B cell (primary cell): Measurements from ENCODE around the gene ATP5PB. TPM values are rescaled to one million over a fixed set of nuclear protein-coding genes. Genes with fewer than 3 reads are reported as not detected.

Experiments used
- ATAC-seq: fragments of 200-7000 bp; cut with Tn5 transposase; one replicate; pipeline ENCODE4 v1.10.0; 2021; ENCODE audit warnings: low read depth, mild to moderate bottlenecking, moderate number of reproducible peaks, moderate library complexity
- CTCF ChIA-PET: fragments of 350-600 bp; sonication (Branson Sonifier 250); formaldehyde crosslinking; loops from one replicate; lab custom pipeline; 2021; ENCODE audit warnings: antibody characterized with exemption, inconsistent platforms; lab: Charles Lee
- POLR2A ChIA-PET: fragments of 350-600 bp; sonication (Branson Sonifier 250); formaldehyde crosslinking; loops from one replicate; lab custom pipeline; 2021; ENCODE audit warnings: antibody characterized with exemption; lab: Charles Lee
- DNase-seq: peaks from one replicate; pipeline ENCODE4 v3.0.0; 2013
- H2AFZ ChIP-seq: 2 replicates; pipeline ENCODE4 v1.6.1; 2012; ENCODE audit warnings: mild to moderate bottlenecking, low read depth, low read length; ENCODE audit not compliant: insufficient read depth, poor library complexity, severe bottlenecking
- H3K27ac ChIP-seq, 2 donors: 1 replicate in 1 of 2; 2 replicates in 1 of 2; pipeline ENCODE4 v1.5.1; 2012 to 2013; ENCODE audit warnings: low read length in 2 of 2, mild to moderate bottlenecking in 2 of 2, moderate library complexity in 1 of 2
- H3K27me3 ChIP-seq, 4 experiments: fragments of 200-600 bp in 1 of 4; sonication (generic) in 1 of 4; replicated peaks in 1 of 4; 1 replicate in 2 of 4; 2 replicates in 2 of 4; pipeline versions ENCODE4 v1.6.1 to v1.7.0; 2013 to 2016; ENCODE audit warnings: low read length in 3 of 4, mild to moderate bottlenecking in 2 of 4, mixed read lengths in 1 of 4, moderate library complexity in 1 of 4; ENCODE audit not compliant: insufficient read depth in 4 of 4, control insufficient read depth in 3 of 4; ENCODE audit errors: control extremely low read depth in 1 of 4
- H3K36me3 ChIP-seq, 2 experiments: replicated peaks in 1 of 2; 1 replicate in 1 of 2; 2 replicates in 1 of 2; pipeline versions ENCODE4 v1.6.1 to v1.7.1; 2013; ENCODE audit warnings: low read length in 1 of 2; ENCODE audit not compliant: insufficient read depth in 2 of 2, control insufficient read depth in 1 of 2; ENCODE audit errors: control extremely low read depth in 1 of 2, extremely low read depth in 1 of 2
- H3K4me1 ChIP-seq, 2 donors: fragments of 200-600 bp in 1 of 2; sonication (generic) in 1 of 2; 1 replicate in 1 of 2; 2 replicates in 1 of 2; pipeline versions ENCODE4 v1.5.1 to v1.6.1; 2013 to 2017; ENCODE audit warnings: low read length in 2 of 2; ENCODE audit not compliant: control insufficient read depth in 2 of 2, insufficient read depth in 2 of 2
- H3K4me2 ChIP-seq: replicated peaks from 2 replicates; pipeline ENCODE3; 2012; ENCODE audit warnings: mild to moderate bottlenecking, low read depth, low read length; ENCODE audit not compliant: poor library complexity, severe bottlenecking
- H3K4me3 ChIP-seq, 5 experiments: fragments of 200-600 bp in 1 of 5; sonication (generic) in 1 of 5; 1 replicate in 3 of 5; 2 replicates in 2 of 5; pipeline versions ENCODE4 v1.5.1 to v1.7.0; 2011 to 2016; ENCODE audit warnings: low read length in 4 of 5, mild to moderate bottlenecking in 4 of 5, low read depth in 2 of 5, control low read depth in 1 of 5, moderate library complexity in 1 of 5; ENCODE audit not compliant: insufficient read depth in 1 of 5; ENCODE audit errors: control extremely low read depth in 1 of 5, extremely low read depth in 1 of 5
- H3K79me2 ChIP-seq: fragments of 200-600 bp; sonication (generic); one replicate; pipeline ENCODE4 v1.6.0; 2016; ENCODE audit warnings: low read length; ENCODE audit not compliant: control insufficient read depth, insufficient read depth
- H3K9ac ChIP-seq: fragments of 200-600 bp; sonication (generic); 2 replicates; pipeline ENCODE4 v1.6.1; 2017; ENCODE audit warnings: mild to moderate bottlenecking, low read length, moderate library complexity
- H3K9me3 ChIP-seq, 3 donors: one replicate each; pipeline versions ENCODE4 v1.6.1 to v1.7.1; 2013; ENCODE audit warnings: low read length in 2 of 3; ENCODE audit not compliant: control insufficient read depth in 2 of 3, insufficient read depth in 1 of 3; ENCODE audit errors: control extremely low read depth in 1 of 3
- H4K20me1 ChIP-seq: 2 replicates; pipeline ENCODE4 v1.6.0; 2012; ENCODE audit warnings: mild to moderate bottlenecking, low read length; ENCODE audit not compliant: insufficient read depth, control insufficient read depth, poor library complexity, severe bottlenecking
- H3K27ac Mint-ChIP-seq: one replicate; pipeline ENCODE4 v1.8.0; 2021; ENCODE audit warnings: mixed read lengths
- H3K27me3 Mint-ChIP-seq: one replicate; pipeline ENCODE4 v1.8.0; 2021; ENCODE audit warnings: mixed read lengths
- H3K4me1 Mint-ChIP-seq: one replicate; pipeline ENCODE4 v1.8.0; 2021; ENCODE audit warnings: mixed read lengths
- H3K4me3 Mint-ChIP-seq: one replicate; pipeline ENCODE4 v1.8.0; 2021; ENCODE audit warnings: mixed read lengths
- H3K9me3 Mint-ChIP-seq: one replicate; pipeline ENCODE4 v1.8.0; 2022; ENCODE audit warnings: mixed read lengths; ENCODE audit not compliant: insufficient read depth
- EZH2 ChIP-seq: IDR thresholded peaks from 2 replicates; pipeline ENCODE4 v1.6.1; 2012; ENCODE audit warnings: borderline replicate concordance, low read depth, mild to moderate bottlenecking, moderate library complexity, low read length; ENCODE audit not compliant: insufficient read depth, poor library complexity, severe bottlenecking
- WGBS: methylation state at CpG from one replicate; pipeline ENCODE4 v1.1.5; 2013; ENCODE audit warnings: missing lambda C conversion rate; ENCODE audit not compliant: insufficient coverage; 5-methylcytosine and 5-hydroxymethylcytosine counted together
- intact Hi-C: fragments of 100-400 bp; cut with micrococcal nuclease; formaldehyde crosslinking; loops from one replicate; pipeline ENCODE4 v1.10.0; 2022
- polyA plus RNA-seq: library from polyadenylated mRNA; depleted of rRNA; stranded (reverse); fragments of >200 nt; gene quantifications from 2 replicates; pipeline ENCODE4 v1.2.3, GENCODE V29; 2012
- total RNA-seq, 2 donors: library from RNA; stranded (reverse); fragments of 120-200 nt in 1 of 2; gene quantifications; 1 replicate in 1 of 2; 2 replicates in 1 of 2; pipeline versions ENCODE4 v1.2.3 to v1.2.4, GENCODE V29; 2013 to 2022
- TF ChIP-seq, protein P1 (sequence below): fragments of 200-600 bp; IDR thresholded peaks from one replicate; pipeline ENCODE4 v1.8.0; 2022; ENCODE audit warnings: antibody characterized with exemption, mild to moderate bottlenecking

ATP5PB gene
- total and polyA plus RNA-seq, 2 donors (not counting 1 experiment from before 2014, with no cell fraction given): 81.2 to 110 TPM

DNA sequence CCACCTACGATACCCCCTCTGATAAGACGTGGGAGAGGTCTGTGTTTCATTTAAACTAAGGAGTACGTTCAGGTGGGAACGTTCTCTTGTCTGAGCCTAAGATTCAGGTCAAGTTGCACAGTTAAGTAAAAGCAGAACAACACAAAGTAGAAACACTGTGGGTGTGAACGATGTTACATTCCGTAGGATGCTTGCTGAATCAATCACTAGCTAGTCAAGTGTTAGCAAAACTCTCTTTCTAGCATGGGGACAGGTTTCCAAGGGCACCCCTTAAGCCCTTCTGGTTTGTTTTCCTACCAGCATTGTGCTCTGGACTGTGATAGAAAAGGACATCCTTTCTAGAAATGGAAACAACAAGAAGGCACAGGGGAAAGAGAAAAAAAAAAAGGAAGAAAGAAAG, 37.9 kb downstream of the ATP5PB start:
- intact Hi-C loops: no loop called here
- H3K27me3 ChIP-seq: no peaks in the 10 kb centered on the region
- Mint-ChIP-seq H3K4me3 (no peak overlapping the region), H3K4me1 (peaks cover 15% of the 10 kb centered on the region), H3K9me3 (no peaks in the 10 kb centered on the region), H3K27me3 (no peaks in the 10 kb centered on the region), H3K27ac (no peak overlapping the region)
- H2AFZ ChIP-seq: no peak overlapping the region
- ATAC-seq (no peak), DNase-seq (no peak)
- WGBS: 93% methylated on average over 6 of the region's 6 CpGs
- no peak overlapping the region for H3K4me3 ChIP-seq
- POLR2A ChIA-PET: interaction anchor here (0.8 kb wide), 1 partner anchor 16 kb away, joined by 3 read pairs; the partner anchor contains the start of genes ADORA3 and TMIGD3
- H3K36me3 ChIP-seq: no peaks in the 10 kb centered on the region
- no peak for TF ChIP-seq EZH2
- TF ChIP-seq, protein P1, sequence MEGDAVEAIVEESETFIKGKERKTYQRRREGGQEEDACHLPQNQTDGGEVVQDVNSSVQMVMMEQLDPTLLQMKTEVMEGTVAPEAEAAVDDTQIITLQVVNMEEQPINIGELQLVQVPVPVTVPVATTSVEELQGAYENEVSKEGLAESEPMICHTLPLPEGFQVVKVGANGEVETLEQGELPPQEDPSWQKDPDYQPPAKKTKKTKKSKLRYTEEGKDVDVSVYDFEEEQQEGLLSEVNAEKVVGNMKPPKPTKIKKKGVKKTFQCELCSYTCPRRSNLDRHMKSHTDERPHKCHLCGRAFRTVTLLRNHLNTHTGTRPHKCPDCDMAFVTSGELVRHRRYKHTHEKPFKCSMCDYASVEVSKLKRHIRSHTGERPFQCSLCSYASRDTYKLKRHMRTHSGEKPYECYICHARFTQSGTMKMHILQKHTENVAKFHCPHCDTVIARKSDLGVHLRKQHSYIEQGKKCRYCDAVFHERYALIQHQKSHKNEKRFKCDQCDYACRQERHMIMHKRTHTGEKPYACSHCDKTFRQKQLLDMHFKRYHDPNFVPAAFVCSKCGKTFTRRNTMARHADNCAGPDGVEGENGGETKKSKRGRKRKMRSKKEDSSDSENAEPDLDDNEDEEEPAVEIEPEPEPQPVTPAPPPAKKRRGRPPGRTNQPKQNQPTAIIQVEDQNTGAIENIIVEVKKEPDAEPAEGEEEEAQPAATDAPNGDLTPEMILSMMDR: no peak
- CTCF ChIA-PET: interaction anchor here (0.6 to 14.7 kb wide), 4 partner anchors 12 to 262 kb away, joined by 3 to 276 read pairs (median 4); partner anchors contain the start of genes ADORA3 and TMIGD3
- no peaks in the 10 kb centered on the region for H3K79me2 ChIP-seq
- H3K9ac ChIP-seq: no peak overlapping the region
- no peaks in the 10 kb centered on the region for H4K20me1 ChIP-seq
- no peaks in the 10 kb centered on the region for H3K4me1 ChIP-seq
- no peaks in the 10 kb centered on the region for H3K9me3 ChIP-seq
- H3K27ac ChIP-seq: no peak overlapping the region
- H3K4me2 ChIP-seq: no peak overlapping the region

DNA sequence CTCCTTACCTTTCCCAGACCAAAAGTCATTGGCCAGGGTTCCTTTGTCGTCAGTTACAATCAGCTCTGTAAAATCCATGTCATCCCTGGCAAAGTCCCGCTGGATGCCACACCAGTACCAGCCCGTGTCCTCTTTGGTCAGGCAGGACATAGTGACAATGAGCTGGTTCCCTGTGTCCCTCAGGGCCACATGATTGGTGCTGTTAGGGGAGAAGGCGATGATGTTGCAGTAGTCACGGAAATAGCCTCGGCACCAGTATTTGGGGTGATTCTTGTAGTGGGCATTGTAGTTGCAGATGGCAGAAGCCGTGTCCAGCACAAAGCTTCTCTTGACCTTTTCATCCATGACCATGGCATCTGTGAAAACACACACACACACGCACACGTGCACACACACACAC, 39.4 kb downstream of the ATP5PB start:
- intact Hi-C loops: no loop called here
- no peak for ATAC-seq
- H3K27me3 Mint-ChIP-seq: no peaks in the 10 kb centered on the region
- H3K79me2 ChIP-seq: no peaks in the 10 kb centered on the region
- H3K27ac Mint-ChIP-seq: no peak overlapping the region
- H3K9ac ChIP-seq: no peak overlapping the region
- no peak overlapping the region for H2AFZ ChIP-seq
- ChIA-PET CTCF (interaction anchor here (0.9 to 4.3 kb wide), 8 partner anchors 9 to 268 kb away, joined by 3 to 51 read pairs (median 4); no protein-coding TSS in a partner anchor), POLR2A (no interaction called here)
- DNase-seq: no peak
- no peaks in the 10 kb centered on the region for H3K9me3 ChIP-seq
- H3K4me2 ChIP-seq: no peak overlapping the region
- H3K9me3 Mint-ChIP-seq: no peaks in the 10 kb centered on the region
- TF ChIP-seq EZH2: no peak
- TF ChIP-seq, protein P1: no peak
- no peaks in the 10 kb centered on the region for H3K27me3 ChIP-seq
- peaks cover 14% of the 10 kb centered on the region for H3K4me1 Mint-ChIP-seq
- H3K4me3 Mint-ChIP-seq: no peak overlapping the region
- WGBS: 93% methylated on average over 4 of the region's 9 CpGs
- no peaks in the 10 kb centered on the region for H3K36me3 ChIP-seq
- H3K4me1 ChIP-seq: no peaks in the 10 kb centered on the region
- H4K20me1 ChIP-seq: no peaks in the 10 kb centered on the region
- H3K27ac ChIP-seq: no peak overlapping the region
- no peak overlapping the region for H3K4me3 ChIP-seq
